DOHH2 (cell line): ENCODE measurements around the gene ATR.

ENCODE experiments used
- H3F3A ChIP-seq: fragments of 200-600 bp; sonication (generic), shearing (Covaris generic); 2 replicates; pipeline ENCODE4 v1.6.0; 2016; ENCODE audit warnings: antibody characterized with exemption, mild to moderate bottlenecking; ENCODE audit not compliant: control insufficient read depth, insufficient read depth
- H3K27ac ChIP-seq: fragments of 200-600 bp; sonication (generic); 2 replicates; pipeline ENCODE4 v1.5.1; 2014; ENCODE audit warnings: low read depth, mild to moderate bottlenecking, low read length, moderate library complexity
- H3K27me3 ChIP-seq: fragments of 200-600 bp; sonication (generic); 2 replicates; pipeline ENCODE4 v1.6.1; 2014; ENCODE audit warnings: mild to moderate bottlenecking, low read length, mixed read lengths; ENCODE audit not compliant: control insufficient read depth
- H3K36me3 ChIP-seq: fragments of 200-600 bp; sonication (generic); 2 replicates; pipeline ENCODE4 v1.6.1; 2014; ENCODE audit warnings: mild to moderate bottlenecking, low read length, moderate library complexity, mixed read lengths; ENCODE audit not compliant: control insufficient read depth
- H3K4me1 ChIP-seq: fragments of 200-600 bp; sonication (generic); 2 replicates; pipeline ENCODE4 v1.6.1; 2014; ENCODE audit warnings: mild to moderate bottlenecking, low read length, mixed read lengths; ENCODE audit not compliant: control insufficient read depth
- H3K4me2 ChIP-seq: fragments of 200-600 bp; sonication (generic); 2 replicates; pipeline ENCODE4 v1.6.0; 2014; ENCODE audit warnings: mild to moderate bottlenecking, low read length, moderate library complexity
- H3K4me3 ChIP-seq: fragments of 200-600 bp; sonication (generic); 2 replicates; pipeline ENCODE4 v1.5.1; 2014; ENCODE audit warnings: mild to moderate bottlenecking, low read length, mixed read lengths
- H3K79me2 ChIP-seq: fragments of 200-600 bp; sonication (generic); 2 replicates; pipeline ENCODE4 v1.6.1; 2014; ENCODE audit warnings: mild to moderate bottlenecking, low read length, mixed read lengths; ENCODE audit not compliant: control insufficient read depth
- H3K9me2 ChIP-seq: fragments of 200-600 bp; sonication (generic); replicated peaks from 2 replicates; pipeline ENCODE4 v1.6.1; 2014; ENCODE audit warnings: mild to moderate bottlenecking, low read length, mixed read lengths; ENCODE audit not compliant: control insufficient read depth
- H3K9me3 ChIP-seq: fragments of 200-600 bp; sonication (generic); 2 replicates; pipeline ENCODE4 v1.6.1; 2014; ENCODE audit warnings: antibody characterized with exemption, low read length, mixed read lengths; ENCODE audit not compliant: control insufficient read depth, insufficient read depth
- H4K20me1 ChIP-seq: fragments of 200-600 bp; sonication (generic); 2 replicates; pipeline ENCODE4 v1.6.0; 2014; ENCODE audit warnings: low read depth, mild to moderate bottlenecking, antibody characterized with exemption, low read length, moderate library complexity; ENCODE audit not compliant: control insufficient read depth, insufficient read depth
- EZH2phosphoT487 ChIP-seq: fragments of 200-600 bp; sonication (generic); IDR thresholded peaks from 2 replicates; pipeline ENCODE4 v1.6.1; 2017; ENCODE audit warnings: borderline replicate concordance, mild to moderate bottlenecking, antibody characterized with exemption, low read length, moderate library complexity, mixed read lengths
- TF ChIP-seq, protein P1 (sequence below): fragments of 200-600 bp; sonication (generic); IDR thresholded peaks from one replicate; pipeline ENCODE4 v1.5.1; 2014; ENCODE audit warnings: antibody characterized with exemption, mild to moderate bottlenecking, low read depth, low read length; ENCODE audit not compliant: poor library complexity, severe bottlenecking

Gene ATR

DNA sequence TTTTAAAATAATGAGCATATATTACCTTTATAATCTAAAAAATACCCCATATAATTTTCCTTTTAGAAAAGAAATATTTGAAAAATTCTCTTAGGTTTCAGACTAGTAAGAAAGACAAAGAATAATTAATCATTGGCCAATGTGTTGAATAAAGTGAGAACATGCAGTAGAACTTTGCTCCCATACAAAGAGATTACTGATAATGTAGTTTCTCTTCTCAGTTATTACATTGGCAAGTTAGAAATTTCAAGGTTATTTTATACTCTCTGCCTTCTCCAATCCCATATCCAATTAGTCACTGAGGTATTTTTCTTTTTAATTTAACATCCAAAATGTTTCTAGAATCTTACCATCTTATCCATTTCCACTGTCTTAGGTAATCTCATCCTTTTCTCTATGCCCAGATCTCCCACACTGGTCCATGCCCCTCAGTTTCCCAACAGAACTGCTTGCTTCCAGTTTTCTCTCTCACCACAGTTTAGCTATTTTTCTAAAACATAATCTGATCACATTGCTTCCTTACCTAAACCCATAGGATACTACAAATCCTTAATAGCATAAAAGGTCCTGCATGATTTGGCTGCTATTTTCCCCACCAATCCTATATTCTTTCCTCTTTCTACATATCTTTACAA lies 141.5 kb downstream of the ATR start:
- no peaks in the 10 kb centered on the region for H3K27me3 ChIP-seq
- no peaks in the 10 kb centered on the region for H3K9me2 ChIP-seq
- H3K4me1 ChIP-seq, result no peaks in the 10 kb centered on the region
- no peaks in the 10 kb centered on the region for H3K9me3 ChIP-seq
- H3K36me3 ChIP-seq, result peaks cover 3% of the 10 kb centered on the region; the same call in 1 of the 2 replicates
- peaks cover 44% of the 10 kb centered on the region for H3K79me2 ChIP-seq
- H3F3A ChIP-seq, result 0 out of 2 replicates have a peak, but pooled peaks cover 3% of the 10 kb centered on the region
- TF ChIP-seq EZH2phosphoT487, result no peak
- TF ChIP-seq, protein P1, sequence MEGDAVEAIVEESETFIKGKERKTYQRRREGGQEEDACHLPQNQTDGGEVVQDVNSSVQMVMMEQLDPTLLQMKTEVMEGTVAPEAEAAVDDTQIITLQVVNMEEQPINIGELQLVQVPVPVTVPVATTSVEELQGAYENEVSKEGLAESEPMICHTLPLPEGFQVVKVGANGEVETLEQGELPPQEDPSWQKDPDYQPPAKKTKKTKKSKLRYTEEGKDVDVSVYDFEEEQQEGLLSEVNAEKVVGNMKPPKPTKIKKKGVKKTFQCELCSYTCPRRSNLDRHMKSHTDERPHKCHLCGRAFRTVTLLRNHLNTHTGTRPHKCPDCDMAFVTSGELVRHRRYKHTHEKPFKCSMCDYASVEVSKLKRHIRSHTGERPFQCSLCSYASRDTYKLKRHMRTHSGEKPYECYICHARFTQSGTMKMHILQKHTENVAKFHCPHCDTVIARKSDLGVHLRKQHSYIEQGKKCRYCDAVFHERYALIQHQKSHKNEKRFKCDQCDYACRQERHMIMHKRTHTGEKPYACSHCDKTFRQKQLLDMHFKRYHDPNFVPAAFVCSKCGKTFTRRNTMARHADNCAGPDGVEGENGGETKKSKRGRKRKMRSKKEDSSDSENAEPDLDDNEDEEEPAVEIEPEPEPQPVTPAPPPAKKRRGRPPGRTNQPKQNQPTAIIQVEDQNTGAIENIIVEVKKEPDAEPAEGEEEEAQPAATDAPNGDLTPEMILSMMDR, result no peak
- H3K4me3 ChIP-seq, result no peak overlapping the region
- no peak overlapping the region for H3K27ac ChIP-seq
- no peak overlapping the region for H3K4me2 ChIP-seq
- no peaks in the 10 kb centered on the region for H4K20me1 ChIP-seq

DNA sequence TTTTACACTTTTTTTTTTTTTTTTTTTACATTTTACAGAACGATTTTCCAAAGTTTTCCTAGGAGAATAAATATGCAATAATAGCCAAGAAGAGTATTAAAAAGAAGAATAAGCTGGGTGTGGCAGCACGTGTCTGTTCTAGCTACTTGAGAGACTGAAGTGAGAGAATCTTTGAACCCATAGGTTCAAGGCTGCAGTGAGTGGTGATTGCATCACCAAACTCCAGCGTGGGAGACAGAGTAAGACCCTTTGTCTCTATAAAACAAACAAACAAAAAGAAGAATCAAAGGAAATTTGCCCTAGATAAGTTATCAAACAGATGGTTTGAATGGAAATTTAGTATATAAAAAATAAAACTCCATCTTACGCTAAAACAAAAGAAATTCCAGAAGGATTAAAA lies 144.0 kb downstream of the ATR start:
- Histone ChIP-seq H3K9me3 (no peaks in the 10 kb centered on the region), H3K9me2 (no peaks in the 10 kb centered on the region), H3K27ac (no peak overlapping the region), H3K79me2 (peaks cover 34% of the 10 kb centered on the region), H3K4me3 (no peak overlapping the region), H3K27me3 (no peaks in the 10 kb centered on the region), H3K4me2 (no peak overlapping the region), H3K4me1 (no peaks in the 10 kb centered on the region), H4K20me1 (no peaks in the 10 kb centered on the region), H3K36me3 (peaks cover 16% of the 10 kb centered on the region), H3F3A (0 out of 2 replicates have a peak, but pooled peaks cover 3% of the 10 kb centered on the region)
- TF ChIP-seq EZH2phosphoT487, result no peak
- TF ChIP-seq, protein P1, result no peak

DNA sequence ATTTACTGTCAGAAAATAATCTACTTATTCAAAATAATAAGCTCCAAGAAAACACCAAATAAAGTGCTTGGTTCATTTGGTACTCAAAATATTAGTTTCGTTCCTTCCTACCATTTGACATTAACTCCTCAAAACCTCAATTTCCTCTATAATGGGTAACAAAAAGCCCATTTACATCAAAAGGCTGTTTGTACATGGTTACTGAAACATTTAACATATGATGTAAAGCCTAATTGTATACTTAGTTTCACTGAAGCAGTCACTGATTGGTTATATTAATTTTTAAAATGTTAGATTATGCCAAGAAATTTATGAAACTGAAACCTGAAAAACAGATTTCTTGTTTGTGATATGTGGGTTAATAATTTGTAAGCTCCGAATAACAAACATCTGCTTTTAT lies 145.4 kb downstream of the ATR start:
- Histone ChIP-seq H3K27ac (no peak overlapping the region), H3K4me3 (no peak overlapping the region), H4K20me1 (no peaks in the 10 kb centered on the region), H3K27me3 (no peaks in the 10 kb centered on the region), H3K4me2 (no peak overlapping the region), H3K4me1 (no peaks in the 10 kb centered on the region), H3K79me2 (peaks cover 30% of the 10 kb centered on the region), H3K36me3 (peaks cover 16% of the 10 kb centered on the region), H3K9me2 (no peaks in the 10 kb centered on the region), H3F3A (0 out of 2 replicates have a peak, but pooled peaks cover 3% of the 10 kb centered on the region), H3K9me3 (no peaks in the 10 kb centered on the region)
- TF ChIP-seq, protein P1, result no peak
- no peak for TF ChIP-seq EZH2phosphoT487
